ENCODE measurements around the gene METTL26.

Gene METTL26

GRCh38 chr16:637081-638018, 1.2 kb upstream of the METTL26 start:
- peak in 1 of 2 experiments; percentile 81 for DNase-seq

GRCh38 chr16:635573-636205, 416 bp downstream of the METTL26 start:
- no peak for DNase-seq

DNA sequence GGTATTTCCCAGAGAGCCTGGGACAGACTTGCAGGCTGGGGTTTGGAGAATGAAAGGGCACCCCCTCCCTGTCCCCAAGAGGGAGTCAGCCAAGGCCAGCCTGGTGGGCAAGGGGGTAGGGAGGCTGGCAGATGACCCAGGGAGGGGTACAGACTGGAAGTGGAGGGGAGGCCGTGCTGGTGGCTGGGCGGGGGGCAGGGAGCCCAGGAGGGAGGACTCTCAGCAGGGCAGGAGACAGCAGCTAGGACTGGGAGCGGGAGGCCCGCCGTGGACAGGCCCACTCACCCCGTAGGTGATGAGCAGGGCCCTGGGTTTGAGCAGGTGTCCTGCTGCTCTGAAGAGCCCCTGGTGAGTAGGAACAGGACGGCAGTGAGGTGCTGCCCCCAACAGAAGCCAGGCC, 1.1 kb downstream of the METTL26 start:
- no peak for DNase-seq

GRCh38 chr16:634051-634670, 1.9 kb downstream of the METTL26 start:
- DNase-seq: no peak

DNA sequence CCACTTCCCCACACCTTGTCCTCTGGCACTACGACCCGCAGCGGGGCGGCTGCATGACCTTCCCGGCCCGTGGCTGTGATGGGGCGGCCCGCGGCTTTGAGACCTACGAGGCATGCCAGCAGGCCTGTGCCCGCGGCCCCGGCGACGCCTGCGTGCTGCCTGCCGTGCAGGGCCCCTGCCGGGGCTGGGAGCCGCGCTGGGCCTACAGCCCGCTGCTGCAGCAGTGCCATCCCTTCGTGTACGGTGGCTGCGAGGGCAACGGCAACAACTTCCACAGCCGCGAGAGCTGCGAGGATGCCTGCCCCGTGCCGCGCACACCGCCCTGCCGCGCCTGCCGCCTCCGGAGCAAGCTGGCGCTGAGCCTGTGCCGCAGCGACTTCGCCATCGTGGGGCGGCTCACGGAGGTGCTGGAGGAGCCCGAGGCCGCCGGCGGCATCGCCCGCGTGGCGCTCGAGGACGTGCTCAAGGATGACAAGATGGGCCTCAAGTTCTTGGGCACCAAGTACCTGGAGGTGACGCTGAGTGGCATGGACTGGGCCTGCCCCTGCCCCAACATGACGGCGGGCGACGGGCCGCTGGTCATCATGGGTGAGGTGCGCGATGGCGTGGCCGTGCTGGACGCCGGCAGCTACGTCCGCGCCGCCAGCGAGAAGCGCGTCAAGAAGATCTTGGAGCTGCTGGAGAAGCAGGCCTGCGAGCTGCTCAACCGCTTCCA, 2.6 kb downstream of the METTL26 start:
- DNase-seq: no peak

DNA sequence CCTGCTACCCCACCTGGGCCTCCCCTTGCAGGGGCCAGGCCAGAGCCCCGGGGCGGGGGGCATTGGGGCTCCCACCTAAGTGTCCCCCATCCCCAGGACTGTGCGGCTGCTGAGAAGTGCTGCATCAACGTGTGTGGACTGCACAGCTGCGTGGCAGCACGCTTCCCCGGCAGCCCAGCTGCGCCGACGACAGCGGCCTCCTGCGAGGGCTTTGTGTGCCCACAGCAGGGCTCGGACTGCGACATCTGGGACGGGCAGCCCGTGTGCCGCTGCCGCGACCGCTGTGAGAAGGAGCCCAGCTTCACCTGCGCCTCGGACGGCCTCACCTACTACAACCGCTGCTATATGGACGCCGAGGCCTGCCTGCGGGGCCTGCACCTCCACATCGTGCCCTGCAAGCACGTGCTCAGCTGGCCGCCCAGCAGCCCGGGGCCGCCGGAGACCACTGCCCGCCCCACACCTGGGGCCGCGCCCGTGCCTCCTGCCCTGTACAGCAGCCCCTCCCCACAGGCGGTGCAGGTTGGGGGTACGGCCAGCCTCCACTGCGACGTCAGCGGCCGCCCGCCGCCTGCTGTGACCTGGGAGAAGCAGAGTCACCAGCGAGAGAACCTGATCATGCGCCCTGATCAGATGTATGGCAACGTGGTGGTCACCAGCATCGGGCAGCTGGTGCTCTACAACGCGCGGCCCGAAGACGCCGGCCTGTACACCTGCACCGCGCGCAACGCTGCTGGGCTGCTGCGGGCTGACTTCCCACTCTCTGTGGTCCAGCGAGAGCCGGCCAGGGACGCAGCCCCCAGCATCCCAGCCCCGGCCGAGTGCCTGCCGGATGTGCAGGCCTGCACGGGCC, 3.4 kb downstream of the METTL26 start:
- DNase-seq: peak in 1 of 2 experiments; percentile 13

DNA sequence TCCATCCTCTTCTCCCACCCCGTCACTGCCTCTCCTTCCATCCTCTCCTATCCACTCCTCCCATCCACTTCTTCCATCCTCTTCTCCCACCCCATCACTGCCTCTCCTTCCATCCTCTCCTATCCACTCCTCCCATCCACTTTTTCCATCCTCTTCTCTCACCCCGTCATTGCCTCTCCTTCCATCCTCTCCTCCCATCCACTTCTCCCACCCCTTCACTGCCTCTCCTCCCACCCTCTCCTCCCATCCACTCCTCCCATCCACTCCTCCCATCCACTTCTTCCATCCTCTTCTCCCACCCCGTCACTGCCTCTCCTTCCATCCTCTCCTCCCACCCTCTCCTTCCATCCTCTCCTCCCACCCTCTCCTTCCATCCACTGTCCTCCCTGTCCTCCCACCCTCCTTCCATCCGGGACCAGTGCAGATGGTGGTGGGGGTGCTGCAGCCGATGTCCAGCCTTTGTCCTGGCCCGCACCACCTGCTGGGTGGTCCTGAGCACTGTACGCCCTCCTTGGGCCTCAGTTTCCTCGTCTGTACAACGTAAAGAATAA, 4.2 kb downstream of the METTL26 start:
- DNase-seq: no peak

GRCh38 chr16:630815-631405, 5.2 kb downstream of the METTL26 start, which contains the start of gene WFIKKN1:
WFIKKN1 (plus strand) TSS chr16:630985; CDS start chr16:631254, 269 bp downstream.
- no peak for DNase-seq

GRCh38 chr16:630249-630814, 5.8 kb downstream of the METTL26 start:
- DNase-seq: no peak

- no peak for DNase-seq
Measured at GRCh38 chr16:629833-630248, 6.3 kb downstream of the METTL26 start.

DNA sequence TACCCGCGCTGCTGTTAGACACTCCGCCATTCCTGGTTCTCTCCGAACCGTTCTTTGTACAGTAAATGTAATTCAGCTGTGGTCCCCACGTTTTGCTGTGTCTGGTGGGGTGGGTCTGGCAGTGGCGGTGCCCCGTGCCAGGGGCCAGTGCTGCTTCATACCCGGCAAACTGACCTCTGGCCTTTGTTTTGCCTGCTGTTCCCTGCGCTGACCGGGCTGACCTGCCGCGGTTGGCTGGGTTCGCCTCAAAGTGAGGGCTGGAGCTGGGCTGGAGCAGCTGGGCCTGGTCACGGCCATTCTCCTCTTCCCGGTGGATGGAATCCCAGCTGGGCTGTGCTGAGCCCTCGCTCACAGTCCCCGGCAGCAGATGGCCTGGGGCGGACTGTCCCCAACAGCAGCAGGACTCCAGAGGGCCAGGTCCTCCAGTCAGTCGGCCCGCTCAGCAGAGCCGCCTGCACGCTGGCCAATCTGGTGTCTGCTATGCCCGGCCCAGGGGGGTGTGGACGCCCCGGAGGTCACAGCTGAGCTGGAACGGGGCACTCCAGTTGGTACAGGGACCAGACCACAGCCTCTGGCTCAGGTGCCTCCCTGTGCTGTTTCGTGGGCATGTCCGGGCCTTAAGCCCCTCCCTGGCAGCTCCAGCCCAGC, 6.8 kb downstream of the METTL26 start:
- DNase-seq: no peak

DNA sequence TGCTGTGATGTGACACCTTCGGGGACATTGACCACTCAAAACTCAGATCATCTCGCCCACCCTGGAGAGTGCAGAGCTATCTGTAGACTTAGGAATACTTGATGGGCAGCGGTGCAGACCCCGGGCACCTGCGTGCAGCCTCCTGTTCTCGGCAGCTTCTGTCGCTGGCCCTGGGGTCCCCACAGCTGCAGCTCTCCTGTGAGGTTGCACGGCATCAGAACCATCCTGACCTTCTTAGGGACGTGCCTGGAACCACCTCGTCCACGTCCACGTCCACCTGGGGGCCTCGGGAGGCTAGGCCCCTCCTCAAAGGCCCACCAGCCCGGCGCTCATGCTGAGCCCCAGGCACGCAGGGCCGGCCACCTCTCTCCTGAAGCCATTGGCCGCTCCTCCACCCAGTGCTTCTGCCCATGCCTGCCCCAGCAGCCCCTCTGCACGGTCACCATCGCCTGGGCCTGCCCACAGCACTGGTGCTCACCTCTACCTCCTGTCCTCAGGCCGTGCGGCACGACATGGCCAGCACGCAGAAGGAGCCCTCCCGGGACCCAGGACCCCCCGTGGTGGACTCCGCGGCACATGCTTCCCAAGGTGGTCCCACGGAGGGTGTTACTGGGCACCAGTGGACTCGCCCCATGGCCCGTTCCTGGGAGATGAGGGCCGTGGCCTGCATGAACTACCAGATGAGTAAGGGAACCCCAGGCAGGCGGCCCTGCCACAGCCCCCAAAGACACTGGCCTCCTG, 7.6 kb downstream of the METTL26 start:
- no peak for DNase-seq

GRCh38 chr16:627454-628239, 8.5 kb downstream of the METTL26 start:
- DNase-seq: no peak

- DNase-seq: no peak
Measured at GRCh38 chr16:626787-627453, 9.2 kb downstream of the METTL26 start.

- DNase-seq: no peak
Measured at GRCh38 chr16:625977-626765, 9.9 kb downstream of the METTL26 start.

DNA sequence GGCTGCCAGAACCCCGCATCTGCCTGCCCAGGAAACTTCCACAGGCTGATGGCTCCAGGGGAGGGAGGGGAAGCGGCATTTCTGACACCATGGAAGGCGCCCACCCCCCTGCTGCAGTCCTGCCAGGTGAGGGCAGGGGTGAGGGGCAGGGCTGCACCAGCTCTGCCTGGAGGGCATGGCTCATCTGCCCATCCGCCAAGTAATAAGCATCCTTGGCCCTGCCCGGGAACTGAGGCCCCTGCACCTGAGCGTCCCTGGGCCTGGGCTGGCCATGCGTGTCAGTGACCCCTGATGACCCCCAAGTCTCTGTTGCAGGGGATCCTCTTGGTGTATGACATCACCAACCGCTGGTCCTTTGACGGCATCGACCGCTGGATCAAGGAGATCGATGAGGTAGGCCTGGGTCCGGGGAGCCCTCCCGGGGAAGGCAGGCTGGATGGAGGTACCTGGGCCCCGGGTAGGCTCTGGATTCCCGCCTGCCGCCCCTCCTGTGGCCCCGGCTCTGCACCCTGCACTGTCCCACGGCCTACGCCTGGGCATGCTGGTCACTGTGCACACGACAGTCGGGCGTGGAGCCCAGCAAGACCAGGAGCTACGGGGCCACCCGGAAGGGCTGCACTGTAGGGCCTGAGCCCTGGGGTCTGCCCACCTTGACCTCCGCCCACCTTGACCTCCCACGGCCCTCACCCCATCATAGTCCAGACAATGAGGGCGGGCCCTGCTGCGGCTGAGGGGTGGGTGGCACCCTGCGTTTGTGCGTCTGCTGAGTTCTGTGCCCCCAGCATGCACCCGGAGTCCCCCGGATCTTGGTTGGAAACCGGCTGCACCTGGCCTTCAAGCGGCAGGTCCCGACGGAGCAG, 10.8 kb downstream of the METTL26 start:
- DNase-seq: no peak
